GM23338 (cell line): Measurements from ENCODE around the gene USP10. TPM values are rescaled to one million over a fixed set of nuclear protein-coding genes. Genes with fewer than 3 reads are reported as not detected.
A peak's percentile ranks its signal among the peaks of the same experiment; 100 is the strongest.

Experiments used
- ATAC-seq: fragments of 200-7000 bp; cut with Tn5 transposase; 3 replicates; pipeline ENCODE4 v1.9.1; 2020
- DNase-seq: peaks from one replicate; pipeline ENCODE4 v3.0.0-alpha.2; 2015; ENCODE audit warnings: low spot score
- H2AFZ ChIP-seq: fragments of 200-600 bp; sonication (generic); 2 replicates; pipeline ENCODE4 v1.8.0; 2016; ENCODE audit warnings: antibody characterized with exemption, mild to moderate bottlenecking, moderate library complexity
- H3F3A ChIP-seq: fragments of 200-600 bp; sonication (generic); replicated peaks from 2 replicates; pipeline ENCODE4 v1.8.0; 2017; ENCODE audit warnings: antibody characterized with exemption, mixed run types, low read depth
- H3K27ac ChIP-seq: fragments of 200-600 bp; sonication (generic); 2 replicates; pipeline ENCODE4 v1.6.1; 2016; ENCODE audit warnings: low read depth
- H3K27me3 ChIP-seq: fragments of 200-600 bp; sonication (generic); 2 replicates; pipeline ENCODE4 v1.8.0; 2016; ENCODE audit warnings: mild to moderate bottlenecking, mixed run types, moderate library complexity; ENCODE audit not compliant: insufficient read depth
- H3K36me3 ChIP-seq: fragments of 200-600 bp; sonication (generic); 2 replicates; pipeline ENCODE4 v1.8.0; 2016; ENCODE audit warnings: mild to moderate bottlenecking; ENCODE audit not compliant: insufficient read depth
- H3K4me1 ChIP-seq: fragments of 200-600 bp; sonication (generic); 2 replicates; pipeline ENCODE4 v1.8.0; 2016; ENCODE audit warnings: mild to moderate bottlenecking, moderate library complexity; ENCODE audit not compliant: insufficient read depth
- H3K4me2 ChIP-seq: fragments of 200-600 bp; sonication (generic); 2 replicates; pipeline ENCODE4 v1.7.1; 2017; ENCODE audit warnings: mixed run types
- H3K4me3 ChIP-seq: fragments of 200-600 bp; sonication (generic); 2 replicates; pipeline ENCODE4 v1.6.1; 2016; ENCODE audit warnings: mixed run types
- H3K79me2 ChIP-seq: fragments of 200-600 bp; sonication (generic); replicated peaks from 2 replicates; pipeline ENCODE4 v1.8.0; 2017; ENCODE audit warnings: mild to moderate bottlenecking; ENCODE audit not compliant: insufficient read depth
- H3K9me2 ChIP-seq: fragments of 200-600 bp; sonication (generic); 2 replicates; pipeline ENCODE4 v1.8.0; 2017; ENCODE audit not compliant: insufficient read depth
- H4K20me1 ChIP-seq: fragments of 200-600 bp; sonication (generic); replicated peaks from 2 replicates; pipeline ENCODE4 v1.8.0; 2017; ENCODE audit warnings: mild to moderate bottlenecking; ENCODE audit not compliant: insufficient read depth
- H3K27ac Mint-ChIP-seq: 2 replicates; pipeline ENCODE4 v1.8.0; 2020; ENCODE audit warnings: inconsistent platforms, mild to moderate bottlenecking, moderate library complexity, mixed read lengths
- H3K27me3 Mint-ChIP-seq: 3 replicates; pipeline ENCODE4 v1.8.0; 2022; ENCODE audit warnings: low read depth, mild to moderate bottlenecking, moderate library complexity, mixed read lengths, inconsistent platforms; ENCODE audit not compliant: insufficient read depth, poor library complexity
- H3K36me3 Mint-ChIP-seq: 3 replicates; pipeline ENCODE4 v1.8.0; 2021; ENCODE audit warnings: low read depth, mild to moderate bottlenecking, inconsistent platforms, moderate library complexity, mixed read lengths
- H3K4me1 Mint-ChIP-seq: 3 replicates; pipeline ENCODE4 v1.8.0; 2020; ENCODE audit warnings: mild to moderate bottlenecking, inconsistent platforms, mixed read lengths
- H3K4me3 Mint-ChIP-seq: 3 replicates; pipeline ENCODE4 v1.8.0; 2021; ENCODE audit warnings: moderate library complexity, mild to moderate bottlenecking, inconsistent platforms, mixed read lengths
- H3K9me3 Mint-ChIP-seq: 3 replicates; pipeline ENCODE4 v1.8.0; 2020; ENCODE audit warnings: moderate library complexity, mild to moderate bottlenecking, inconsistent platforms, mixed read lengths
- CREB1 ChIP-seq: fragments of 250-450 bp; sonication (Bioruptor Pico); IDR thresholded peaks from 2 replicates; pipeline ENCODE4 v1.5.0; 2020; ENCODE audit warnings: low read depth, mild to moderate bottlenecking, moderate library complexity
- ETS1 ChIP-seq: IDR thresholded peaks from 2 replicates; pipeline ENCODE4 v1.6.1; 2016; ENCODE audit warnings: antibody characterized with exemption
- EZH2 ChIP-seq: fragments of 200-600 bp; sonication (generic); IDR thresholded peaks from one replicate; pipeline ENCODE4 v1.8.0; 2017; ENCODE audit warnings: antibody characterized with exemption, mild to moderate bottlenecking, low read depth; ENCODE audit not compliant: unreplicated experiment
- EZH2phosphoT487 ChIP-seq: fragments of 200-600 bp; sonication (generic); IDR thresholded peaks from one replicate; pipeline ENCODE4 v1.8.1; 2018; ENCODE audit warnings: antibody characterized with exemption; ENCODE audit not compliant: unreplicated experiment
- POLR2AphosphoS5 ChIP-seq: IDR thresholded peaks from 2 replicates; pipeline ENCODE4 v1.6.1; 2016; ENCODE audit warnings: antibody characterized with exemption, low read depth
- ZNF462 ChIP-seq: fragments of 250-450 bp; sonication (Bioruptor Pico); IDR thresholded peaks from 2 replicates; pipeline ENCODE4 v1.5.0; 2020; ENCODE audit warnings: mild to moderate bottlenecking, moderate library complexity
- polyA plus RNA-seq: library from polyadenylated mRNA; unstranded; fragments of >200 nt; fragmentation: Nextera tagmentation; extraction: Ambion mirVana; gene quantifications from 2 replicates; pipeline ENCODE4 v1.2.1, GENCODE V29; 2016
- total RNA-seq: library from RNA; depleted of rRNA; stranded (reverse); fragments of >200 nt; shearing (Covaris generic); gene quantifications from 2 replicates; pipeline ENCODE4 v1.2.3, GENCODE V29; 2014

Gene USP10
- total and polyA plus RNA-seq, 2 experiments from 2014 or later = 158 to 194 TPM

DNA sequence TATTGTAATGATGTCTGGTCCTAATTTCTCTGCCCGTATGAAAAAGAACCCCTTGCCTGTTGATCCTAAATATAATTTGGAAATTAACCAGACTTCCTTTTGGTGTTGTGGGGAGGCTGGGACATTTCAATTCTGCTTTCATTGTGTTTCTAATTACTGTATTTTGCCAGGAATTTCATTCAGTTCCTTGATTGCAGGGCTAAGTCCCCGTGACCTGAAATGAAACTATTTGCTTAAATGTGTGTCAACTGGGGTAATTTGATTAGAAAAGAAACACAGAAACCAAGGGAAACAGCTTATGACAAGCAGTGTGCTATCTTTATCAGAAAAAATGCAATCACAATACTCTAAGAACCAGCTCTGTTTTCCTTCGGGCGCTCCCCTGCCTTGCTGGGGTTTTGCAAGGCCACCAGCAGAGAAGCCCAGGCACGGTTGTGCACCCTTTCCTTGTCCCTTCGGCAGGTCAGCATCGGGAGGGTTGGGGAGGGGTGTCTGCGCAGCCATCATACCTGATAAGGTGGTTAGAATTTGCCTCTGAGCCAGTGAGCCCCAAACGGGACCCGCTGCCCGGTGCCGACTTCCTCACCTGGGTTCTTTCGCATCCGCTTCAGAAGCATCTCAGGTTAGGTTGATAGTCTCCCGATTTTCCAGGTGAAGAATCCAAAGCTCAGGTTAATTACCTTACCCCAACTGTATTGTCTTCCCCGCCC, 32.0 kb upstream of the USP10 start:
- no peaks in the 10 kb centered on the region for H3K27me3 ChIP-seq
- Mint-ChIP-seq H3K36me3 (peaks cover 4% of the 10 kb centered on the region; the same call in 2 of the 3 replicates), H3K27ac (peak overlapping the region; percentile 38; the same call in 1 of the 2 replicates), H3K4me3 (peak overlapping the region; percentile 43; the same call in 2 of the 3 replicates), H3K4me1 (peaks cover 53% of the 10 kb centered on the region), H3K27me3 (peaks cover 7% of the 10 kb centered on the region), H3K9me3 (no peaks in the 10 kb centered on the region; the same call in 2 of the 3 replicates)
- TF ChIP-seq CREB1 (CRISPR knock-in tag) (no peak), EZH2phosphoT487 (no peak), POLR2AphosphoS5 (no peak), EZH2 (no peak), ZNF462 (CRISPR knock-in tag) (no peak), ETS1 (no peak)
- peaks cover 36% of the 10 kb centered on the region for H3K4me1 ChIP-seq
- ATAC-seq (peak; percentile 30), DNase-seq (no peak)
- no peak overlapping the region for H2AFZ ChIP-seq
- H3F3A ChIP-seq = peaks cover 14% of the 10 kb centered on the region
- H3K4me3 ChIP-seq = peak overlapping the region; percentile 6
- H3K27ac ChIP-seq = no peak overlapping the region
- peak overlapping the region; percentile 12 for H3K4me2 ChIP-seq
- no peaks in the 10 kb centered on the region for H4K20me1 ChIP-seq
- H3K9me2 ChIP-seq = 0 out of 2 replicates have a peak, but pooled peaks cover 4% of the 10 kb centered on the region
- no peaks in the 10 kb centered on the region for H3K36me3 ChIP-seq
- H3K79me2 ChIP-seq = no peaks in the 10 kb centered on the region
